HEK293 (cell line): Measurements from ENCODE around the gene PHF20.

Source experiments
- CTCF ChIA-PET: fragments of 350-600 bp; formaldehyde crosslinking; extraction: SDS; loops from one replicate; lab custom pipeline; 2021; ENCODE audit warnings: antibody characterized with exemption; lab: Yijun Ruan, JAX
- POLR2A ChIA-PET: fragments of 300-600 bp; formaldehyde crosslinking; extraction: SDS; loops from one replicate; lab custom pipeline; 2020; ENCODE audit warnings: antibody characterized with exemption, inconsistent platforms; lab: Yijun Ruan, JAX
- H3K27ac ChIP-seq: fragments of 200-500 bp; sonication (Bioruptor generic); 2 replicates; pipeline ENCODE4 v1.5.1; 2014; ENCODE audit warnings: low read depth, low read length, control low read depth, inconsistent platforms; ENCODE audit errors: extremely low read depth
- H3K36me3 ChIP-seq, 2 experiments: fragments of 200-500 bp in 1 of 2; sonication (Bioruptor generic) in 1 of 2; 1 replicate in 1 of 2; 2 replicates in 1 of 2; pipeline ENCODE4 v1.5.1; 2014 to 2017; ENCODE audit warnings: inconsistent platforms in 2 of 2, low read length in 2 of 2; ENCODE audit not compliant: control insufficient read depth in 2 of 2, insufficient read depth in 1 of 2
- H3K4me1 ChIP-seq: fragments of 200-500 bp; sonication (Bioruptor generic); 2 replicates; pipeline ENCODE4 v1.5.1; 2014; ENCODE audit warnings: mild to moderate bottlenecking, low read length, inconsistent platforms; ENCODE audit not compliant: control insufficient read depth, insufficient read depth
- H3K4me3 ChIP-seq: 2 replicates; pipeline ENCODE4 v1.5.1; 2011; ENCODE audit warnings: low read depth, mild to moderate bottlenecking, control low read depth, low read length, moderate library complexity
- H3K9me3 ChIP-seq: fragments of 200-500 bp; sonication (Bioruptor generic); 2 replicates; pipeline ENCODE4 v1.5.1; 2014; ENCODE audit warnings: low read depth, low read length, inconsistent platforms; ENCODE audit not compliant: control insufficient read depth, insufficient read depth
- HIC1 ChIP-seq: fragments of 450-650 bp; formaldehyde crosslinking; IDR thresholded peaks from 2 replicates; pipeline ENCODE4 v1.5.1; 2016; ENCODE audit warnings: missing biosample characterization, missing genetic modification characterization
- HOXC10 ChIP-seq: sonication (generic); formaldehyde crosslinking; IDR thresholded peaks from 2 replicates; pipeline ENCODE4 v1.8.1; 2023; ENCODE audit warnings: mild to moderate bottlenecking, missing genetic modification reagents
- KLF16 ChIP-seq: fragments of 450-650 bp; formaldehyde crosslinking; IDR thresholded peaks from 2 replicates; pipeline ENCODE4 v1.5.1; 2017; ENCODE audit warnings: missing biosample characterization, missing genetic modification characterization
- SP7 ChIP-seq: fragments of 450-650 bp; formaldehyde crosslinking; IDR thresholded peaks from 2 replicates; pipeline ENCODE4 v1.5.1; 2016; ENCODE audit warnings: missing biosample characterization, missing genetic modification characterization
- ZBTB11 ChIP-seq: fragments of 450-650 bp; formaldehyde crosslinking; conservative IDR thresholded peaks from 2 replicates; pipeline ENCODE4 v1.5.1; 2016; ENCODE audit warnings: low read depth, missing biosample characterization, missing genetic modification characterization
- ZBTB49 ChIP-seq: fragments of 450-650 bp; formaldehyde crosslinking; IDR thresholded peaks from 2 replicates; pipeline ENCODE4 v1.5.1; 2016; ENCODE audit warnings: missing biosample characterization, missing genetic modification characterization, low read depth
- ZFP3 ChIP-seq: fragments of 450-650 bp; formaldehyde crosslinking; IDR thresholded peaks from 2 replicates; pipeline ENCODE4 v1.5.1; 2016; ENCODE audit warnings: low read depth, missing biosample characterization, missing genetic modification characterization
- ZNF114 ChIP-seq: fragments of 450-650 bp; formaldehyde crosslinking; IDR thresholded peaks from 2 replicates; pipeline ENCODE4 v1.5.0; 2017; ENCODE audit warnings: missing biosample characterization, missing genetic modification characterization
- ZNF239 ChIP-seq: fragments of 450-650 bp; formaldehyde crosslinking; IDR thresholded peaks from 2 replicates; pipeline ENCODE4 v1.5.1; 2016; ENCODE audit warnings: missing biosample characterization, missing genetic modification characterization
- ZNF274 ChIP-seq, 2 experiments: fragments of 200-500 bp in 1 of 2; fragments of 450-650 bp in 1 of 2; sonication (Bioruptor generic) in 1 of 2; formaldehyde crosslinking in 1 of 2; IDR thresholded peaks; 2 replicates each; pipeline versions ENCODE4 v1.5.1 to v1.6.1; 2014 to 2016; ENCODE audit warnings: borderline replicate concordance in 1 of 2, inconsistent platforms in 1 of 2, low read length in 1 of 2, missing biosample characterization in 1 of 2, missing genetic modification characterization in 1 of 2
- ZNF391 ChIP-seq: fragments of 450-650 bp; formaldehyde crosslinking; IDR thresholded peaks from 2 replicates; pipeline ENCODE4 v1.5.1; 2016; ENCODE audit warnings: low read depth, missing biosample characterization, missing genetic modification characterization, borderline replicate concordance
- ZNF501 ChIP-seq: fragments of 450-650 bp; formaldehyde crosslinking; IDR thresholded peaks from 2 replicates; pipeline ENCODE4 v1.5.1; 2016; ENCODE audit warnings: missing biosample characterization, missing genetic modification characterization
- ZNF513 ChIP-seq: fragments of 450-650 bp; IDR thresholded peaks from 2 replicates; pipeline ENCODE4 v1.5.1; 2018; ENCODE audit warnings: missing biosample characterization, missing genetic modification characterization
- ZNF548 ChIP-seq: fragments of 450-650 bp; formaldehyde crosslinking; IDR thresholded peaks from 2 replicates; pipeline ENCODE4 v1.5.1; 2016; ENCODE audit warnings: missing biosample characterization, missing genetic modification characterization
- ZNF558 ChIP-seq: fragments of 450-650 bp; formaldehyde crosslinking; IDR thresholded peaks from 2 replicates; pipeline ENCODE4 v1.5.1; 2016; ENCODE audit warnings: missing biosample characterization, missing genetic modification characterization
- ZNF747 ChIP-seq: fragments of 450-650 bp; formaldehyde crosslinking; IDR thresholded peaks from 2 replicates; pipeline ENCODE4 v1.5.1; 2016; ENCODE audit warnings: missing biosample characterization, missing genetic modification characterization
- ZNF843 ChIP-seq: fragments of 450-650 bp; formaldehyde crosslinking; IDR thresholded peaks from 2 replicates; pipeline ENCODE4 v1.5.1; 2016; ENCODE audit warnings: missing biosample characterization, missing genetic modification characterization
- TF ChIP-seq, protein P1 (sequence below): fragments of 450-650 bp; formaldehyde crosslinking; IDR thresholded peaks from 2 replicates; pipeline ENCODE4 v1.5.1; 2017; ENCODE audit warnings: missing biosample characterization, missing genetic modification characterization
- TF ChIP-seq, protein P2 (sequence below): fragments of 450-650 bp; formaldehyde crosslinking; IDR thresholded peaks from 2 replicates; pipeline ENCODE4; 2016; ENCODE audit warnings: missing biosample characterization, missing genetic modification characterization

PHF20 gene

GRCh38 chr20:35884541-35884865 is 112.7 kb downstream of the PHF20 start:
- CTCF ChIA-PET: interaction anchor here (0.6 to 2.6 kb wide), 21 partner anchors 10 to 420 kb away, joined by 3 to 15 read pairs (median 5); partner anchors contain the start of gene RBM39
- peaks cover 0 to 7% of the 10 kb centered on the region in 2 experiments; a peak in 2 of 3 replicates for H3K36me3 ChIP-seq
- H3K4me1 ChIP-seq: no peaks in the 10 kb centered on the region; the same call in 1 of the 2 replicates
- POLR2A ChIA-PET: interaction anchor here (0.6 to 3.9 kb wide), 6 partner anchors 10 to 161 kb away, joined by 3 to 28 read pairs (median 4); partner anchors contain the start of gene RBM39
- no peak overlapping the region for H3K4me3 ChIP-seq
- H3K27ac ChIP-seq: no peak overlapping the region
- H3K9me3 ChIP-seq: no peaks in the 10 kb centered on the region
- TF ChIP-seq ZNF747 (tag by site-specific recombination): no peak
- TF ChIP-seq SP7 (tag by site-specific recombination): no peak
- TF ChIP-seq ZNF548 (tag by site-specific recombination): no peak
- no peak for TF ChIP-seq ZNF513
- no peak for TF ChIP-seq ZNF274 (IDR thresholded peaks at IDR 0.05; ENCODE audit: low read length)
- TF ChIP-seq ZNF274 (tag by site-specific recombination; IDR thresholded peaks at IDR 0.05; ENCODE audit: borderline replicate concordance): no peak
- TF ChIP-seq, protein P1, sequence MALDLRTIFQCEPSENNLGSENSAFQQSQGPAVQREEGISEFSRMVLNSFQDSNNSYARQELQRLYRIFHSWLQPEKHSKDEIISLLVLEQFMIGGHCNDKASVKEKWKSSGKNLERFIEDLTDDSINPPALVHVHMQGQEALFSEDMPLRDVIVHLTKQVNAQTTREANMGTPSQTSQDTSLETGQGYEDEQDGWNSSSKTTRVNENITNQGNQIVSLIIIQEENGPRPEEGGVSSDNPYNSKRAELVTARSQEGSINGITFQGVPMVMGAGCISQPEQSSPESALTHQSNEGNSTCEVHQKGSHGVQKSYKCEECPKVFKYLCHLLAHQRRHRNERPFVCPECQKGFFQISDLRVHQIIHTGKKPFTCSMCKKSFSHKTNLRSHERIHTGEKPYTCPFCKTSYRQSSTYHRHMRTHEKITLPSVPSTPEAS: no peak
- TF ChIP-seq ZNF501 (tag by site-specific recombination): no peak
- no peak for TF ChIP-seq ZBTB49 (tag by site-specific recombination)
- TF ChIP-seq ZFP3 (tag by site-specific recombination): no peak
- TF ChIP-seq, protein P2, sequence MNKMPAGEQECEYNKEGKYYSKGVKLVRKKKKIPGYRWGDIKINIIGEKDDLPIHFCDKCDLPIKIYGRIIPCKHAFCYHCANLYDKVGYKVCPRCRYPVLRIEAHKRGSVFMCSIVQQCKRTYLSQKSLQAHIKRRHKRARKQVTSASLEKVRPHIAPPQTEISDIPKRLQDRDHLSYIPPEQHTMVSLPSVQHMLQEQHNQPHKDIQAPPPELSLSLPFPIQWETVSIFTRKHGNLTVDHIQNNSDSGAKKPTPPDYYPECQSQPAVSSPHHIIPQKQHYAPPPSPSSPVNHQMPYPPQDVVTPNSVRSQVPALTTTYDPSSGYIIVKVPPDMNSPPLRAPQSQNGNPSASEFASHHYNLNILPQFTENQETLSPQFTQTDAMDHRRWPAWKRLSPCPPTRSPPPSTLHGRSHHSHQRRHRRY: no peak
- TF ChIP-seq HIC1: no peak
- no peak for TF ChIP-seq ZNF558 (tag by site-specific recombination)
- no peak for TF ChIP-seq ZBTB11
- TF ChIP-seq ZNF114: no peak
- TF ChIP-seq ZNF239 (tag by site-specific recombination): no peak
- TF ChIP-seq HOXC10 (CRISPR knock-in tag): no peak
- TF ChIP-seq ZNF843 (tag by site-specific recombination): no peak
- no peak for TF ChIP-seq KLF16 (tag by site-specific recombination)
- TF ChIP-seq ZNF391 (tag by site-specific recombination): no peak
- TF ChIP-seq, all 188 proteins: peak for 0
